GM12872 (cell line): ENCODE measurements around the gene PCGF6.

Experiments
- CTCF ChIP-seq: IDR thresholded peaks from 3 replicates; pipeline ENCODE4 v1.5.1; 2011; ENCODE audit warnings: low read depth, mild to moderate bottlenecking, low read length, moderate library complexity; ENCODE audit not compliant: insufficient read depth

The PCGF6 gene

GRCh38 chr10:103336370-103336769, 14.6 kb downstream of the PCGF6 start:
- no peak for TF ChIP-seq CTCF

- TF ChIP-seq CTCF: no peak
Observed at GRCh38 chr10:103334567-103334966, 16.4 kb downstream of the PCGF6 start.

- peak; percentile 34; the same call in 1 of the 3 replicates for TF ChIP-seq CTCF
Observed at GRCh38 chr10:103333934-103334520, 16.9 kb downstream of the PCGF6 start.

GRCh38 chr10:103327906-103328305, 23.0 kb downstream of the PCGF6 start:
- no peak for TF ChIP-seq CTCF

- no peak for TF ChIP-seq CTCF
Observed at GRCh38 chr10:103316087-103316486, 34.9 kb downstream of the PCGF6 start.

- no peak for TF ChIP-seq CTCF
Observed at GRCh38 chr10:103310197-103310596, 40.7 kb downstream of the PCGF6 start.

GRCh38 chr10:103307594-103307993, 43.3 kb downstream of the PCGF6 start:
- TF ChIP-seq CTCF: no peak
